OCI-LY1 (cell line): ENCODE results near the gene MRPL38.

Experiments used
- H2AFZ ChIP-seq: fragments of 200-600 bp; sonication (generic), shearing (Covaris generic); 2 replicates; pipeline ENCODE4 v1.6.0; 2014; ENCODE audit warnings: antibody characterized with exemption, mild to moderate bottlenecking, low read length
- H3F3A ChIP-seq: fragments of 200-600 bp; sonication (generic), shearing (Covaris generic); 2 replicates; pipeline ENCODE4 v1.6.0; 2014; ENCODE audit warnings: mild to moderate bottlenecking, antibody characterized with exemption, low read length, moderate library complexity; ENCODE audit not compliant: insufficient read depth
- H3K27ac ChIP-seq: fragments of 200-600 bp; sonication (generic); 2 replicates; pipeline ENCODE4 v1.5.1; 2014; ENCODE audit warnings: low read length, mixed run types, mild to moderate bottlenecking, low read depth; ENCODE audit not compliant: poor library complexity, severe bottlenecking
- H3K27me3 ChIP-seq: fragments of 200-600 bp; sonication (generic); 2 replicates; pipeline ENCODE4 v1.6.0; 2014; ENCODE audit warnings: antibody characterized with exemption, mild to moderate bottlenecking, low read length, moderate library complexity; ENCODE audit not compliant: insufficient read depth
- H3K36me3 ChIP-seq: fragments of 200-600 bp; sonication (generic); 2 replicates; pipeline ENCODE4 v1.6.1; 2014; ENCODE audit warnings: mild to moderate bottlenecking, antibody characterized with exemption, low read length, moderate library complexity, mixed read lengths; ENCODE audit not compliant: insufficient read depth
- H3K4me1 ChIP-seq: fragments of 200-600 bp; sonication (generic); 2 replicates; pipeline ENCODE4 v1.5.1; 2014; ENCODE audit warnings: mild to moderate bottlenecking, low read length, moderate library complexity; ENCODE audit not compliant: insufficient read depth, severe bottlenecking
- H3K4me2 ChIP-seq: fragments of 200-600 bp; sonication (generic), shearing (Covaris generic); 2 replicates; pipeline ENCODE4 v1.6.1; 2014; ENCODE audit warnings: low read length
- H3K4me3 ChIP-seq: fragments of 200-600 bp; sonication (generic); 2 replicates; pipeline ENCODE4 v1.5.1; 2014; ENCODE audit warnings: low read length, low read depth, mild to moderate bottlenecking, mixed read lengths; ENCODE audit not compliant: poor library complexity, severe bottlenecking
- H3K79me2 ChIP-seq: fragments of 200-600 bp; shearing (Covaris generic); 2 replicates; pipeline ENCODE4 v1.6.1; 2016; ENCODE audit warnings: mixed run types, low read length, mixed read lengths; ENCODE audit not compliant: insufficient read depth
- H3K9ac ChIP-seq: fragments of 200-600 bp; sonication (generic), shearing (Covaris generic); 2 replicates; pipeline ENCODE4 v1.6.1; 2014; ENCODE audit warnings: mild to moderate bottlenecking, low read length, mixed read lengths
- H3K9me2 ChIP-seq: fragments of 200-600 bp; sonication (generic), shearing (Covaris generic); 2 replicates; pipeline ENCODE4 v1.6.1; 2014; ENCODE audit warnings: low read depth, mild to moderate bottlenecking, low read length, mixed read lengths
- H3K9me3 ChIP-seq: fragments of 200-600 bp; shearing (Covaris generic); 2 replicates; pipeline ENCODE4 v1.6.1; 2014; ENCODE audit warnings: low read length, mixed read lengths
- H4K20me1 ChIP-seq: fragments of 200-600 bp; sonication (generic), shearing (Covaris generic); 2 replicates; pipeline ENCODE4 v1.6.0; 2016; ENCODE audit warnings: mild to moderate bottlenecking, low read length; ENCODE audit not compliant: insufficient read depth
- EZH2 ChIP-seq: fragments of 200-600 bp; sonication (generic), shearing (Covaris generic); IDR thresholded peaks from 2 replicates; pipeline ENCODE4 v1.8.0; 2017; ENCODE audit warnings: borderline replicate concordance, mixed run types, mild to moderate bottlenecking, antibody characterized with exemption, low read length, moderate library complexity, mixed read lengths
- TF ChIP-seq, protein P1 (sequence below): fragments of 200-600 bp; sonication (generic), shearing (Covaris generic); IDR thresholded peaks from 2 replicates; pipeline ENCODE4 v1.5.1; 2017; ENCODE audit warnings: mild to moderate bottlenecking, antibody characterized with exemption, low read length, moderate library complexity, mixed read lengths

Gene MRPL38

DNA sequence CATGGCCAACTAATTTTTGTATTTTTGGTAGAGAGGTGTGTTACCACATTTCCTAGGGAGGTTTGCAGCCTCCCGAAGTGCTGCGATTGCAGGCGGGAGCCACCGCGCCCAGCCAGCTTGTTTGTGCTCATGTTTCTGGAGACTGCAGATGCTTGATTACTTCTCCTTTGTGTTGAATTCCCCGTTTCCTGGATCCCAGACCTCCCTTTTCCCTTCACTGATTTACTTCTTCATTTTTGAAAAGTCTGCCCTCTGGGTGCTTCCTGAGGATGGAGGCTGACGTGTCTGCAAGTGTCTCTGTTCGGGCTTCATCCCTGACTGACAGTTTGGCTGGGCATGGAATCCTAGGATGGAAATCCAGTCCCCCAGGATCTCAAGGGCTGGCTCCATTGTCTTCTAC, 19.3 kb downstream of the MRPL38 start:
- Histone ChIP-seq H3K79me2 (no peaks in the 10 kb centered on the region), H3K4me2 (no peak overlapping the region), H4K20me1 (no peaks in the 10 kb centered on the region), H3K9me2 (no peaks in the 10 kb centered on the region), H3K4me1 (no peaks in the 10 kb centered on the region), H2AFZ (no peak overlapping the region), H3F3A (0 out of 2 replicates have a peak, but pooled peaks cover 6% of the 10 kb centered on the region), H3K36me3 (peaks cover 6% of the 10 kb centered on the region; the same call in 1 of the 2 replicates), H3K27ac (no peak overlapping the region), H3K4me3 (no peak overlapping the region), H3K9me3 (no peaks in the 10 kb centered on the region), H3K27me3 (peaks cover 6% of the 10 kb centered on the region; the same call in 1 of the 2 replicates), H3K9ac (no peak overlapping the region)
- TF ChIP-seq, protein P1, sequence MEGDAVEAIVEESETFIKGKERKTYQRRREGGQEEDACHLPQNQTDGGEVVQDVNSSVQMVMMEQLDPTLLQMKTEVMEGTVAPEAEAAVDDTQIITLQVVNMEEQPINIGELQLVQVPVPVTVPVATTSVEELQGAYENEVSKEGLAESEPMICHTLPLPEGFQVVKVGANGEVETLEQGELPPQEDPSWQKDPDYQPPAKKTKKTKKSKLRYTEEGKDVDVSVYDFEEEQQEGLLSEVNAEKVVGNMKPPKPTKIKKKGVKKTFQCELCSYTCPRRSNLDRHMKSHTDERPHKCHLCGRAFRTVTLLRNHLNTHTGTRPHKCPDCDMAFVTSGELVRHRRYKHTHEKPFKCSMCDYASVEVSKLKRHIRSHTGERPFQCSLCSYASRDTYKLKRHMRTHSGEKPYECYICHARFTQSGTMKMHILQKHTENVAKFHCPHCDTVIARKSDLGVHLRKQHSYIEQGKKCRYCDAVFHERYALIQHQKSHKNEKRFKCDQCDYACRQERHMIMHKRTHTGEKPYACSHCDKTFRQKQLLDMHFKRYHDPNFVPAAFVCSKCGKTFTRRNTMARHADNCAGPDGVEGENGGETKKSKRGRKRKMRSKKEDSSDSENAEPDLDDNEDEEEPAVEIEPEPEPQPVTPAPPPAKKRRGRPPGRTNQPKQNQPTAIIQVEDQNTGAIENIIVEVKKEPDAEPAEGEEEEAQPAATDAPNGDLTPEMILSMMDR: no peak
- no peak for TF ChIP-seq EZH2

- Histone ChIP-seq H3K4me3 (no peak overlapping the region), H3K36me3 (peaks cover 4% of the 10 kb centered on the region; the same call in 1 of the 2 replicates), H3K27ac (no peak overlapping the region), H3K27me3 (peaks cover 10% of the 10 kb centered on the region; the same call in 1 of the 2 replicates), H2AFZ (no peak overlapping the region), H3K9ac (no peak overlapping the region), H3K4me2 (no peak overlapping the region), H3K4me1 (peaks cover 17% of the 10 kb centered on the region), H3F3A (0 out of 2 replicates have a peak, but pooled peaks cover 6% of the 10 kb centered on the region), H3K9me3 (no peaks in the 10 kb centered on the region), H4K20me1 (no peaks in the 10 kb centered on the region), H3K9me2 (no peaks in the 10 kb centered on the region), H3K79me2 (no peaks in the 10 kb centered on the region)
- TF ChIP-seq, protein P1: no peak
- TF ChIP-seq EZH2: no peak
Measured at GRCh38 chr17:75881678-75882454, 22.8 kb downstream of the MRPL38 start.

GRCh38 chr17:75880266-75880665, 24.4 kb downstream of the MRPL38 start:
- H3K4me3 ChIP-seq: no peak overlapping the region
- H2AFZ ChIP-seq: no peak overlapping the region

More at GRCh38 chr17:75880266-75880665, 24.4 kb downstream of the MRPL38 start:
- no peaks in the 10 kb centered on the region for H4K20me1 ChIP-seq
- H3K27ac ChIP-seq: no peak overlapping the region
- no peaks in the 10 kb centered on the region for H3K9me3 ChIP-seq
- H3K36me3 ChIP-seq: no peaks in the 10 kb centered on the region
- H3F3A ChIP-seq: 0 out of 2 replicates have a peak, but pooled peaks cover 6% of the 10 kb centered on the region
- H3K9me2 ChIP-seq: no peaks in the 10 kb centered on the region
- no peak for TF ChIP-seq EZH2
- TF ChIP-seq, protein P1: no peak
- H3K4me2 ChIP-seq: no peak overlapping the region
- H3K27me3 ChIP-seq: peaks cover 10% of the 10 kb centered on the region; the same call in 1 of the 2 replicates
- H3K9ac ChIP-seq: no peak overlapping the region
- no peaks in the 10 kb centered on the region for H3K79me2 ChIP-seq
- peaks cover 33% of the 10 kb centered on the region for H3K4me1 ChIP-seq
